GM21447 (cell line): ENCODE data around the gene MRPL40.
A peak's percentile ranks its signal among the peaks of the same experiment; 100 is the strongest.
"Not testable (repeated sequence)": the region's sequence is repeated elsewhere in the genome, so short reads cannot be mapped to it uniquely, and the experiment has no call there.

ENCODE experiments used
- ATAC-seq: cut with Tn5 transposase; IDR thresholded peaks from one replicate; pipeline ENCODE4 v1.9.1; 2021; ENCODE audit not compliant: unreplicated experiment

MRPL40 gene

DNA sequence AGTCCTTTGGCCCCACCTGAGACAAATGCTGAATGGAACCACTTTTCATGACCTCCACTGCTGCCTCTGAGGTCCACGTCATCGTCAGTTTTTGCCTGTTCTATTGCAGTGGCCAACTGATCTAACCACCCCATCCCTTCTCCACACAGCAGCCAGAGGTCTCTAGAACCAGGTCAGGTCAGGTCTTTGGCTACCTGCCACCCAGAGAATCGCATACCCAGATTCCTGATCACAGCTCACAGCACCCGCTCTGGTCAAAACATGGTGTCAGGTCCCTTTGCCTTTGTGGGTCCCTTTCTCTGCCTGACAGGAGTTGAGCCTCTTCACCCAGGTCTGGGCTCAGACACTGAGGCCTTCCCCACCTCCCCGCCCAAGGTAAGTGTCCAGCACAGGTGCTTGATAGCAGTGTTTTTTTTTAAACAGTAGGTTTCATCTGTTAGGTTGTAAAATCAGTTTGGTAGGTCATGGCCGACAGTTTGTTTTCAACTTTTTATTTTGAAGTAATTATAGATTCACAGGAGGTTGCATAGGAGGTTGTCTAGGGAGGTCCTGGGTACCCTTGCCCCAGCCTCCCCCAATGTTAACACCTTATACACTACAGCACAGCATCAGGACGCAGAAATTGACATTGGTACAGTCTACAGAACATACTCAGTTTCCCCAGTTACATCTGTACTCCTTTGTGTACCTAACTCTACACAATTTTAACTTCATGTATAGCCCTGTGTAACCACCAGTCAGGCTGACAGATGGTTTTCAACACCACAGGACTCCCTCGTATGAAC lies 8.3 kb downstream of the MRPL40 start:
- ATAC-seq: no peak

DNA sequence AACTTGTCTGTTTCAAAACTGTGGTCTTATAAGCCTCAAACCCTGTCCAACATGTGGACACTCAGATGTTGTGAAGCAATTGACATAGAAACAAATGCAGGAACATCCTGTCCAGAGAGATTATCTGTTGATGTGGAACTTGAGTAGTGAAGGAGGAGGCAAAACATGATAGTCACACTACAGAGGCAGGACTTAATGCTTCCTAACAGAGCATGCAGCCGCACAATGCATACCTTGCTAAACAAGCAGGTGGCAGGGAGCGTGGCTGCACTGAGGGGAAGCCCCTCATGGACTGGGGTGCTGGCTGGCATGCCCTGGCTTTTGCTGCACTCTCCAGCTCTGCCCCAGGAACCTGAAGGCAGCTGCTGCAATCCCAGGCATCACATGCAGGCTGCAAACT lies 9.8 kb downstream of the MRPL40 start:
- ATAC-seq: no peak

DNA sequence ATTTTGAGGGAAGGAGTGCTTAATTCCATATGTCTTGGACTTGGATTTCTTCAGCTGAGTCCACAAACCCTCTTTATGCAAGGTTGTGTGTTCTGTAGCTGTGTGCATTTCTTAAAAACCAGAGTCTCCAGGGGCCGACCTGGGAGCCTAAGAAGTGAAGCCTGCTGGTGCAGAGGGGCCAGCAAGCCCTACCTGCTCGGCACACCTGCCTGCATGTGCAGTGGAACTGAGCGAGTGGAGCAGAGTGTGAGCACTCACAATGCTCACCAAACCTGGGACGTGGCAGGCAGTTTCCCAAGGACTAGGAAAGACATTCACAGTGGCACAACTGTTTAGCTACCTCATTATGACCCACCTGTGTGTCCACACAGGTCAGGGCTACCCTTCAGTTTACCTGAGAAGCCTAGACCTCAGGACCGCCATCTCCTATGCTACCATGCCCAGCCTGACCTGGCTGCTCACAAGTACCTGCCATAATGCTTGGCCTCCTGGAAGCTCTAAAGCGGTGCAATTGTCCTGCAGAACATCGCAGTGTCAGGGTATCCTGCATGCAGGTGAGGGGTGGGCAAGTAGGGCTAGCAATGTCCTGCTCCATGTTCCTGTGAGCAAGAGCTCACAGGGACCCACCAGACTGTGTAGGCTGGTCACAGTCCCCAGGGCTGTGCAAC lies 11.3 kb downstream of the MRPL40 start:
- ATAC-seq: no peak

DNA sequence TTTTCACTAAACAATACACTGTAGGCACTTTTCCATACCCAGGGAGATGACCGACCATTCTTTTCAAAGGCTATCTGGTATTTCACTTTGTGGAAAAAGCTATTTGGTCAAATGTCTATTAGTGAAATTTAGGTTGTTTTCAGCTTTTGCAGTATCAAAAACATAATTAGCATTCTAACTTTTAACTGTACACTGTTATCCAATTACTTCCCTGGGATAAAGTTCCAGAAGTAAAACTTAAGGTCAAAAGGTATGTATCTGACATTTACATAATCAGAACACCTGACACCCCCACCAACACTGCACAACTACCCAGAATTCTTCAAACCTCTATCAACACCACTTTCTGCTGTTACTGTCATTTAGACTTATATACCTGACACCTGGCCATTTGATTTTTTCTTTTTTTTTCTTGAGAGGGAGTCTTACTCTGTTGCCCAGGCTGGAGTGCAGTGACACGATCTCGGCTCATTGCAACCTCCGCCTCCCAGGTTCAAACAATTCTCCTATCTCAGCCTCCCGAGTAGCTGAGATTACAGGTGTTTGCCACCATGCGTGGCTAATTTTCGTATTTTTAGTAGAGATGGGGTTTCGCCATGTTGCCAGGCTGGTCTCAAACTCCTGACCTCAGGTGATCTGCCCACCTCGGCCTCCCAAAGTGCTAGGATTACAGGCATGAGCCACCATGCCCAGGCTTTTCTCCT lies 13.1 kb downstream of the MRPL40 start:
- not testable (repeated sequence) for ATAC-seq

DNA sequence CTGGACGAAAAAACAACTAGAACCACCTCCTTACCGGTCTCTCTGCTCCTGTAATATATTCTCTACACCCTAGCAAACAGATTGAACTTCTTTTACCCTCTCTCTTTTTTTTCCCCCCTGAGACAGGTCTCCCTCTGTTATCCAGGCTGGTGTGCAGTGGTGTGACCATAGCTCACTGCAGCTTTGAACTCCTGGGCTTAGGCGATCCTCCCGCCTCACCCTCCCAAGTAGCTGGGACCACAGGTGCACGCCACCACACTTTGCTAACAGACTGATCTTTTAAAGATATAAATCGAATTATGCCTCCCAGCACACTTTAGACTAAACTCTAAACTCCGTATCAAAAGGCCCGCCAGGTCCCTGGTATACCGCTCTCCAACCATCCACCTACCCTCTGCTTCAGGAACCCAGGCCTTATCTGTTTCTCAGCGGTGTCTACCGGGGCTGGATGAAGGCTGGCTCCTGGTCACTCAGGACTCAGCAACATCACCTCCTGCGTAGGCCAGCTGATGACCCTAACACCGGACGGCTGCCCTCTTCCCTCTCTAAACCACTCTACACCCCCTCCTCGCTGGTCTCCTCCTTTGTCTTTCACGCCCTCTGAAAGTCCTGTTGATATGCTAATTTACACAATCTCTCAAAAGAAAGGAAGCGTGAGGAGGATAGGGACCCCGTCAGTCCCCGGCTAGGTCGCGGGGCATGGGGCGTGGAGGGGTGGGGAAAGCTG lies 14.4 kb downstream of the MRPL40 start:
- no peak for ATAC-seq

DNA sequence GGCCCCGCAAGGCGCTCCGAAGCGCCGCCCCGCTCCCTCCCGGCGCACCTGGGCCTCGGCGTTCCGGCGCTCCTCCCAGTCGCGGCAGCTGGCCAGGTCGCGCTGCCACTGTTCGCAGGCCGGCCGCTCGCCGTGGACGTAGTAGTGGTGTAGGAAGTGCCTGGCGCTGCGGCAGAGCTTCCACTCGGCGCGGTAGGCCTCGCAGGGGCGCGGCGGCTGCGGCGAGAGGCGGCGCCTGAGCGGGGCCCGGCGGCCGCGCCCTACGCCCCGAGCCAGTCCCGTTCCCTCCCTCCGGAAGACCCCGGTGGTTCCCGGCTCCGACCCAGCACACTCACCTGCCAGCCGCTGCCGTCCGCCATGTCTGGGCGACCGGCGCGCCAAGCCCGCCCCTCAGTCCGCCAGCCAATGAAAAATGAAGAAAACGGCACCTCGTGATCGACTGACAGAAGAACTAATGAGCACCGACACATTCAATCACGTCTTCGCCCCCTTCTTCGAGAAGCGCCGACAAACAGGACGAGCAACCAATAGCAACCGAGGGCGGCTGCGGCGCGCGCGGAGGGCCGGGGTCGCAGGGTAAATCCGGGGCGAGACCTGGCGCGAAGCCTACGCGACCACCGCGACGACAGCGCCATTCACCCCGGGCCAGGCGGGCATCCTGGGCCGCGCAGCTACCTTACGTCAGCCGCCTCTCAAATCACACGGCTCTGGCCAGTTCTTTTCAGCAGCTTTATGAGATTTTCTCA lies 15.2 kb downstream of the MRPL40 start, which contains the start of gene C22orf39:
Gene C22orf39, minus strand, starts transcription at position 382 of the 746 bp plus-strand sequence. Its CDS starts 23 bp downstream, at position 359.
- peak; percentile 76 for ATAC-seq

DNA sequence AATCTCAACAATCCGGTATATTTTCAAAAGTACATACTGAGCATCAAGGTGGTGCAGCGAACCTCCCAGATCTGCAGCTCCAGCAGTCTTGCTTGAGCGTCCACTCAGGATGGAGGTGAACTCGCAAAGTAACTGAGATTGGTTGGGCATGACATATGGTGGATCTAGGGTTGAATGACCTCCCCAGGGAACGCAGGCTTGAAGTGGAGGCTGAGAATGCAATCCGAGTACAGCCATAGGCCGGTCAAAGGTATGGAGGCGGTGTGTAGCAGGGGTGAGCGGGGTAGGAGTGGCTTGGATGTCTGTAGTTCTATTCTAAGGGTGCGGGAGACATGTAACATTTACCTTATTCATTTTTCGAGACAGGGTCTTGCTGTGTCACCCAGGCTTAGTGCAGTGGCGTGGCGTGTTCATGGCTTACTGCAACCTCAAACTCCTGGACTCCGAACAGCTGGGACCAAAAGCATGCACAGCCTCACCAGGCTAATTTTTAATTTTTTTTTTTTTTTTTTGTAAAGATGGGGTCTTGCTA lies 15.8 kb downstream of the MRPL40 start:
- ATAC-seq: no peak

DNA sequence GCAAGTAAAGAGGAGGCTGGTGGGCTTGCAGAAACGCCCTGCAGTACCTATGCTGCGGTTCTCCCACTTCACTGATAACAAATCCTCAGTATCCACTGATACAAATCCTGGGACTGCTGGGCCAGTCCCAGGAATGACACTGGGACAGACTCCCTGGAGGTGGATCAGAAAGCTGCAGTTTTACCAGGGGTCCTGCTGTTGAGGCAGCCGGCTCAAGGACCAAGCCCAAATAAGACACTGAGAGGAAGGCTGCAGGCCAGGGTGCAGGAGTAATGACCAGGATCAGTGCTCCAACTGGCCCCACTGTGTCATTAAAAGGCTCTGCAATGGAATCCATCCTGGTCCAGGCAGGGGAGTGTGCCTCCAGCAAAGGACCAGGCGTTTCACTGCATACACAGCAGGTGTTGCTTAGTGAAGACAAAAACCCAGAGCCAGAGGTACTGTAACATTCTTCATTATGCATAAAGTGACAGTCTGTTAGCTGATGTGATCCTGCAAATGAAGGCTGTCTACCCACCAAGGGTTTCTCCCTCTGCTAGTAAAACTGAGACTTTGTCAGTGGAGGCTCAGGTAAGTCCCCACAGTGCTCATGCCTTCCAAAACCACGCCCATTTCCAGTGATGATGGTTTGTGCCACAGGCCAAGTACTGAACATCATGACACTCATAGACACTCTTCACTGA lies 16.5 kb downstream of the MRPL40 start:
- no peak for ATAC-seq

DNA sequence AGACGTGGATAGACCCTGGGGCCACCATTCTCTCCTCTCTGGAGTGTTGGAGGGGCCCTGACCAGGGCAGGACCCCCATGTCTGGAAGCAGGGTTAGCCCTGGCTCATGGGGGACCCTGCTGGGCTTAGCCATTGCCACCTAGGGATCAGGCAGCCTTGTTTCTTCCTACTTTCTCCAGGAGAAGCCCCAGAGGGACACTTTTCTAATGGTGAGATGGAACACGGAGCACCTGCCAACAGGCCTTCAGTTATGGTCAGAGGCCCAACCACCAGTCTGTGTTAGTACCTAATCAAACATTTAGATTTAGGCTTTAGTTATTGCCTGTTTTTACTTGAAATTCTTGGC lies 17.1 kb downstream of the MRPL40 start:
- no peak for ATAC-seq

DNA sequence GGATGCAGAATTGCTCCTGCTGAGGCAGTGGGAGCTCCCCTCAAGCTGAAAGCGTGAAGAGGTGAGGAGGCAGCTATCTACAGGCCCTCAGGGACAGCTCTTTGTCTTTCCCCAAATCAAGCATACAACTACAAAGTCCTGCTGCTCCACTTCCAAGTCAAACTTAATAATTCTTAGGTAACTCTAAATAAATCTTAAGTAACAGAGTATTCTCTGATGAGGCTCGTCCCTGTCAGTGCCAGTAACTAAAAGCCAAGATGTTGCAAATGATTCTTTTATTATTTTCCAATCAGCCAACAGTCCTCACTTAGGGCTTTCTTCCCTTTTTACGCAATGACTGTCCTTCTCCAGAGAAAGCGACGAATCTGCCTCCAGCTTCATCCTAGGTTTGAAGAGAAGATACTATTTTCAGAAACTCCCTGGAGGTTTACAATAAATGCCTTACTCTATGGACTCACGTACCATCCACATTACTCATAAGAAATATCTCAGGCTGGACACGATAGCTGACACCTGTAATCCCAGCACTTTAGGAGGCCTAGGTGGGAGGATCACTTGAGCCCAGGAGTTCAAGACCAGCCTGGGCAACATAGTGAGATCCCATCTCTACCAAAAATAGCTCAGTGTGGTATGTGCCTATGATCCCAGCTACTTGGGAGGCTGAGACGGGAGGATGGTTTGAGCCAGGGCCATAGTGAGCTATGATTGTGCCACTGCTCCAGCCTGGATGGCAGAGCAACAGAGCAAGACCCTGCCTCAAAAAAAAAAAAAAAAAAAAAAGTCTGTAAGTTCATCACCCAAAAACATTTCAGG lies 18.2 kb downstream of the MRPL40 start:
- no peak for ATAC-seq

DNA sequence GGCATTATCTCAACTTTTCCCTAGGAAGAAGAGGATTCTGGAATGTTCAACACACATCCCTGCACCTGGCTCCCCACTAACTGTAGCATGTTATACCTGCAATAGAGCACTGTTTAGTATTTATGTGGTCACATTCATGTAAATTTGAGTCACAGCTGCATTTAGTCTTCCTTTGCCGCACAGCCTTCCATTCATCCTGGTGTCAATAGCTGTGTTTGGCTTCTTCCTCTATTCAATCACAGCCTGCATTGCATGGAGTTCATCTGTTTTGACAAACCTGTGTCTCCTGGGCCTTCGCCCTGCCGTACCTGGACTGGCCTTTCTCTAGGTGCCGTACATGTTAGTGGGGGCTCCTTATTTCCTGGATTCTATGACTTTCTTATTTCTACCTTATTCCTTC lies 19.2 kb downstream of the MRPL40 start:
- no peak for ATAC-seq

DNA sequence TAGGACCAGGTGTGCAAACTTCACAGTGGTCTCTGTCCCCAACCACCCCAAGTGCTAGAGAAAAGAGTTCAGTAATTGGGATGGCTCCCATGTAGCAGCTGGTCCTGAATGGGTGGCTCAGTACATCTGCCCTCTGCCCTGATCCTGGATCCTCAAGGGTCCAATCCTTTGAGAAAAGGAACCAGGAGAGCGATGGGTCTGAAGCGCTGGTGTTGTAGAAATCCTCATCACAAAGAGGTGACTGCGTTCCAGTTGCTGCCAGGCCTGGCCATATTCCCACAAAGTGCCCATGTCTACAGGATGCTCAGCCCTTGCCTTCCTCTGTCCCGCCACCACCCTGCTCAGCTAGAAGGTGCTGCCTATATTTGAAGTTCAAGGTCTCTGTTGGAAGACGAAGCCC lies 21.4 kb downstream of the MRPL40 start:
- ATAC-seq: no peak

DNA sequence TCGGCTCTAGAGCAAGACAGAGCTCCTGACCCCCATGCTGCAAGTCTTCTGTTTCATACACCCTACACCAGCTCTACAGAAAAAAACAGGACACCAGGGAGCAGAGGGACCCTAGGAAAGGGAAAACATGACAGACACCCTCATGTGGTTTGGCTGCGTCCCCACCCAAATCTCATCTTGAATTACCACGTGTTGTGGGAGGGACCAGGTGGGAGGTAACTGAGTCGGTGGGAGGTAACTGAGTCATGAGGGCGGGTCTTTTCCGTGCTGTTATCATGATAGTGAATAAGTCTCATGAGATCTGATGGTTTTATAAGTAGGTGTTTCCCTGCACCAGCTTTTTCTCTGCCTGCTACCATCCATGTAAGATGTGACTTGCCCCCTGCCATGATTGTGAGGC lies 21.8 kb downstream of the MRPL40 start:
- ATAC-seq: no peak

DNA sequence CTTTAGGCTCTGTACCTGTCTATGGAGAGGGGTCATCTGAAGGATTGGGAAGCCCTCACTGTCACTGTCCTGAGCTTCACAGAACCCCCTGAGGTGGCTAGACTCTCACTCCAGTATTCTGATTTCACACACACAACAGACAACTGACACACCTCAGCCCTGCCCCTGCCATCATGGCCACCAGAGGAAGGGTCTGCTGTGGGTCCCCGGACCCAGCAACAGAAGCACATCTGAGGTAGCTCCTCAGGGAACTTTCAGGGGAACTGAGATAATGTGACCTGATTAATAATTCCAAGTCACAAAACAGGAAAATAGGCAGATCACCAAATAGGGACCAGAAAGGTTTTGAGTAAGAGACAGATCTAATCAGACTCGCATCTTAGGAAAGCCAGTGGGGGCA lies 22.7 kb downstream of the MRPL40 start:
- ATAC-seq: no peak

DNA sequence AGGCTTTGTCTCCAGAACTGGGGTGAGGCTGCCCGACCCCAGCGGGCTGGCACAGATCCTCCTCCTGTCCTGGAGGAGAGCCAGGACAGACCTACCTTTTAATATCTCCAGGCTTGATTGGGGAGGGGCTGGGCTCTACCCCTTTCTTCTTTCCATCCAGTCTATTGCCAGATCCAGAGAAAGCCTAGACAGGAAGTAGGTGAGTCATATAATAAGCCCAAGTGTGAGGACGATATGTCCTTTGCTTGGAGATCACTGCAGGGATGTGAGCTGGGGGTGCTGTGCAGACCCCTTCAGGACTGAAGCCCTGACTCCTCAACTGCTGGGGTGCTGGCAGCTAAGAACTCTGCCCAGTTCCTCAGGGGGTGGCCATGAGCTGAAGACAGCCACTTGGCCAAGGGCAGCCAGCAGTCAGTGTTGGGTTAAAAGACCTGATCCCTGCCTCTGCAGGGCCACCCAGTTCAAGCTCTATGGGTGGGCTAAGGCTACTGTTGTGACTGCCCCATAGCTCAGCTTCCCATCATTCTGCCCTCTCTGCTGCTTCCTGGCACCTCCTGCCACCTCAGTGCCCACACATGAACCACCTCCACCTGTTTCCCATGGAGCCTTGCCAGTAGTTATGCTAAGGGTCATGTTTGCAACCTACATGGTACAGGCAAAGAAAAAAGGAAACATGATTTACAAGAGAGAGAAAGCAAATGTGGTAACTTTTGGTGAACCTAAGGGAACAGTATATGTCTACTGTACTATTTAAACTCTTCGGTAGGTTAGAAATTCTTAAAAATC lies 23.4 kb downstream of the MRPL40 start:
- no peak for ATAC-seq

DNA sequence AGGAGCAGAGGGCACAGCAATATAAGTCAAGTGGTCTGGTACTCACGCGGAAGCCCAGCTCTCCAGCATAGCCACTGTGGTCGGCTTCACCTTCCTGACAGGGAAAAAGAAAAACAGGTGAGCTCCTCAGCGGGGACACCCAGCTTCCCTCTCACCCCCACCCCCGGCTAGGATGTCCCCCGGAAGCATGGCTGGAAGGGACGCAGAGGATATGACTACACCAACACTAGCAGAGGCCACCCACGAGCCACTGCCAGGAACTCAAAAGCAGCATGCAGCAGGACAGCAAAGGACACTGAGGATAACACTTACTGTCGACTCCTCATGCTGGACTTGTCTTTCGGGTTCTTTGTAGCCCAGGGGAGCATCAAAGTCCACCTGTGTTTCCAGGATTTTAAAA lies 24.2 kb downstream of the MRPL40 start:
- no peak for ATAC-seq

DNA sequence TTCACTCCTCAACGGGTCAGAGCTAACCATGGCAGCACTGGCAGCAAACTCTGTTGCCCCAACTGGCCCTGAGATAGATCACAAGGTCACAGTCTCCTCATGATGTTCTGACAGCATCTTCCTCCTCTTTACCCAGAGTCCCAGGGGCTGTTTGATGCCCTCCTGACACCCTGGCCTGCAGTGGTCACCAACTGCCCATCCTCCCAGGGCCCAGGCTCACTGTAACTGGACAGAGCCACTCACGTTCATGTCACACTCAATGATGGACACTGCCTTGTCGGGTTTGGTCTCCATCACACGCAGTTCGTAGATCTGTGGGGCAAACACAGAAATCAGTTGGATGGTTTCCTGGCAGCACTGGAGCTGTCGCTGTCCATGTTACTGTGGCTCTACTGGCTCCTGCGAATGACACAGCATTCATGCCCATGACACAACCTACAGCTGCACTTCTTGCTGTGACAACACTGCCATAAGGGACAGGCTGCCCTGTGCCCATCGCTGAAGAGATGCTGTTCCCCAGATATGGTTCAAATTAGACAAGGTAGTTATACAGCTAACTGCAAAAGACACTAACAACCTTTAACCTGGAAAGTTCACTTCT lies 25.6 kb downstream of the MRPL40 start:
- no peak for ATAC-seq

DNA sequence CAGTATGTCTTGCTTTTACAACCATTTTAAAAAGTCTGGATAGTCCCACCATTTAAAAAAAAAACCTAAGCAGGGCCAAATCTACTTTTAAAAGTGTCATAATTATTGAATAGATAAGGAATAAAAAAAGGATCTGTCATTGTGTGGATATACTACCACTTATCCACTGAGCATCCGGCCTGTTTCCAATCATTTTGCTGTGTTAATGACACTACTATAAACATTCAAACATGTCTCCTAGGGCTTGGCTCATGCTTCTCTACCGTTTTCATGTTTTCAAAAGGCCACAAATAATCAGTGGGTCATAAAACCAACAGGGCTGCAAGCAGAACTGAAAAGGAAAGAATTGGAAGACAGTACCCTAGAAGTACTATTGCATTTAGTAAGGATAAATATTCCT lies 27.7 kb downstream of the MRPL40 start:
- ATAC-seq: no peak
